ENCODE data around the gene RFX2.

RFX2 gene

DNA sequence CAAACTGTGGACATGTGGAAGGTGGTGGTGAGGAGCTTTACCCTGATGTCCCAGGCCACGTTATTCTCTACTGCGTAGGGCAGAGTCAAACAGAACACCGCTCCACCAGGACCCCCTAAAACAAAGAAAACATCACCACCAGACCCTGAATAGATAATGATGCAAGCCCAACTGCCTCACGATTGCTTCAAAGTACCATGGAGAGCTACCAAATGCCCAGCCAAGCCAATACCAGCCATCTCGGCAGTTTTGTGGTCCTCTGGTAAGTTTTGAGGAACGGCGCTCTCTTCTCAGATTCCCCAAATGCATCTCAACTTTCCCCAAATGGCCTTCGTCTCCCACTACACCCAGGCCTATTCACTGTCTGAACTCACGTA, 138.0 kb downstream of the RFX2 start:
- H3K27ac ChIP-seq: no peak overlapping the region
- TF ChIP-seq, protein P1, sequence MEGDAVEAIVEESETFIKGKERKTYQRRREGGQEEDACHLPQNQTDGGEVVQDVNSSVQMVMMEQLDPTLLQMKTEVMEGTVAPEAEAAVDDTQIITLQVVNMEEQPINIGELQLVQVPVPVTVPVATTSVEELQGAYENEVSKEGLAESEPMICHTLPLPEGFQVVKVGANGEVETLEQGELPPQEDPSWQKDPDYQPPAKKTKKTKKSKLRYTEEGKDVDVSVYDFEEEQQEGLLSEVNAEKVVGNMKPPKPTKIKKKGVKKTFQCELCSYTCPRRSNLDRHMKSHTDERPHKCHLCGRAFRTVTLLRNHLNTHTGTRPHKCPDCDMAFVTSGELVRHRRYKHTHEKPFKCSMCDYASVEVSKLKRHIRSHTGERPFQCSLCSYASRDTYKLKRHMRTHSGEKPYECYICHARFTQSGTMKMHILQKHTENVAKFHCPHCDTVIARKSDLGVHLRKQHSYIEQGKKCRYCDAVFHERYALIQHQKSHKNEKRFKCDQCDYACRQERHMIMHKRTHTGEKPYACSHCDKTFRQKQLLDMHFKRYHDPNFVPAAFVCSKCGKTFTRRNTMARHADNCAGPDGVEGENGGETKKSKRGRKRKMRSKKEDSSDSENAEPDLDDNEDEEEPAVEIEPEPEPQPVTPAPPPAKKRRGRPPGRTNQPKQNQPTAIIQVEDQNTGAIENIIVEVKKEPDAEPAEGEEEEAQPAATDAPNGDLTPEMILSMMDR (IDR thresholded peaks at IDR 0.05): no peak
- peaks cover 44% of the 10 kb centered on the region for H3K36me3 ChIP-seq
- H3K9me3 ChIP-seq: no peaks in the 10 kb centered on the region
- no peak overlapping the region for H3K4me3 ChIP-seq (ENCODE audit: low read depth in 1 of 2, low read length in 1 of 2)
- no peaks in the 10 kb centered on the region for H3K27me3 ChIP-seq
- H3K4me1 ChIP-seq (ENCODE audit: control insufficient read depth in 1 of 2, insufficient read depth in 1 of 2, low read depth in 1 of 2, low read length in 1 of 2): peaks cover 19 to 25% of the 10 kb centered on the region in 2 experiments

DNA sequence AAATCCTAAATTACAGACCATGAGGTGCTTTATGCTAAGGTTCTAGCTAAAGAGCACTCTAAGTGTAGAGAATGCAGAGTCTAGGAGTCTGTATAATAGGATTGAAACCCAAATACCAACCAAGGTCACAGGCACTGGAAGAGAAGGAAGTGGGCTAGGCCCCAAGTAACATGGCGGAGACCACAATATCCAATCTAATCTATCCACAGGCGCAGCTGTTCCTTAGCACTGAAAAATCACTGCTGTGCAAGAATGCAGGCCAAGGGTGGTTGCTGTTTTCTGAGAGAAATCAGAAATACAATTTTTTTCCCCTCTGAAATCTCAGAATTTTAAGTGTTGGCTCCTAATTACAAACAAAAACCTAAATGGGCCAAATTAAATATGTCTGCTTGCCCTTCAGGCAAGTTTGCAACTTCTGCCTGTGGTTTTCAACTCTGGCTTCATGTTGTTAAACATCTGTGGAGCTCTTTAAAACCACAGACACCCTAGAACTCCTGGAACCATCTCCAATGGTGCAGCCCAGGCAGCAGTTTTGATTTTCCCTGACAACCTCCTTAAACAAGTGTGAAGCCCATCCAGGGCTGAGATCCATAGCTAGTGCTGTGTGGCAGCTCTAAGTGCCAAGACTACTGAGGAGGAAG, 138.5 kb downstream of the RFX2 start:
- Histone ChIP-seq H3K4me1 (ENCODE audit: control insufficient read depth in 1 of 2, insufficient read depth in 1 of 2, low read depth in 1 of 2, low read length in 1 of 2) (peaks cover 14 to 20% of the 10 kb centered on the region in 2 experiments), H3K4me3 (ENCODE audit: low read depth in 1 of 2, low read length in 1 of 2) (no peak overlapping the region), H3K36me3 (peaks cover 44% of the 10 kb centered on the region), H3K27me3 (no peaks in the 10 kb centered on the region), H3K27ac (no peak overlapping the region), H3K9me3 (no peaks in the 10 kb centered on the region)
- TF ChIP-seq, protein P1 (IDR thresholded peaks at IDR 0.05): no peak

DNA sequence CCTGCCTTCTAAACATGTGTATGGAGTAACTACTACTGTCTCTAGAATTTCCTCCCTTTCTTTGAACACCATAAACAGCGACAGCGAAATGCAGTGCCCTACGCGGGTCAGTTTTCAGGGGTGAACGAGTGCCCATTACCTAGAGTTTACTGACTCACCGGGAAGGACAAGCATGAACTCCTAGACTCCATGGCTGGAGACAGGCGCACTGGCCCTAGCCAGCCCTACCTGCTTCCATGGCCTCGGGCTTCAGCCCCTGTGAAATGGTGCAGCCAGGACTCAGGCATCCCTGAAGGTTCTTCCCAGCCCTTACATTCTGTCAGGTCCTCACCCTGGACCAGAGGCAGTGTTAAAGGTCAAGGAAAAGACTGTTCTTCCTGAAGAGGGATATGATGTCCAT, 140.8 kb downstream of the RFX2 start:
- Histone ChIP-seq H3K9me3 (no peaks in the 10 kb centered on the region), H3K36me3 (peaks cover 43% of the 10 kb centered on the region), H3K4me3 (ENCODE audit: low read depth in 1 of 2, low read length in 1 of 2) (no peak overlapping the region), H3K4me1 (ENCODE audit: control insufficient read depth in 1 of 2, insufficient read depth in 1 of 2, low read depth in 1 of 2, low read length in 1 of 2) (peaks cover 11 to 14% of the 10 kb centered on the region in 2 experiments), H3K27me3 (no peaks in the 10 kb centered on the region), H3K27ac (peak overlapping the region; percentile 56)
- TF ChIP-seq, protein P1 (IDR thresholded peaks at IDR 0.05): no peak

DNA sequence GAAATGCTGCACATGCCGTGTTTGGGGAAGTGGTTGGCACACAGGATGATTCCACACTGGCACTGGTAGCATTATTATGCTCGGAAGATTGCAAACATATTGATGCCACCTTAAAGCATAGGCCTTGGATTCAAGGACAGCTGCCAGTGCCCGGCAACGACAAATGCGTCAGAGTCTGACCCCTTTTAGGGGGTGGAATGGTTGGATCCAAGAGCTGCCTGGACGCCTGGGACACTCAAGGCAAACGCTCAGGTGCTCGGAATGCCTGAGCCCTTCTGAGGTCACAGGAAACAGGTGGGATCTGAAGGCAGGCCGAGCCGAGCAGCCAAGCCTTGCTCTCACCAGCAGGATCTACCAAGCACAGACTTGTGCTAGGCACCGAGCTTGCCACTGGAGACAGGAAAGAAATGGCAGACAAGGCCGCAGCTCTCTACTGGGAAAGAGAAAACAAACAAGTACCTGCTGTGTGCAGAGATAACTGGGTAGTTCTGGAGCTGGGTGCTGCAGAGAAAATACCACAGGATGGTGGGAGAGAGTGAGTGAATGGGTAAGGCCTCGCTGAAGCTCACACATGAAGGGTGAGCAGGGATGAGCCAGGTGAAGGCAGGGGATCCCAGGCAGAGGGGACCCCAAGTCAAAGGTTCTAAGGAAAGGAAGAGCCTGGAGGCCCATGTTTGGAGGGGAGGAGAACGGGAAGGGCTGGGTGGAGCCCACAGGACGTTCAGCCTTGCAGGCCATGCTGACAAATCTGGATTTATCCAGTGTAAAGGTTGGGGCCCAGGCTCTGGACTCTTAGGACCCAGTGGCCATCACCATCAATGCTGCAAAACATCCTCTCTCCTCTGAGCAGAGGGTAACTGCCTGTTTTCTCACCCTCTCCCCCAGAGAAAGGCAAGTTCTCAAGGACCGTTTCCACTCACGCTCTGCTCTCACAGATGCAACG, 141.6 kb downstream of the RFX2 start:
- H3K4me1 ChIP-seq (ENCODE audit: control insufficient read depth in 1 of 2, insufficient read depth in 1 of 2, low read depth in 1 of 2, low read length in 1 of 2): peaks cover 11 to 14% of the 10 kb centered on the region in 2 experiments
- H3K36me3 ChIP-seq: peaks cover 38% of the 10 kb centered on the region
- H3K4me3 ChIP-seq (ENCODE audit: low read depth in 1 of 2, low read length in 1 of 2): no peak overlapping the region
- TF ChIP-seq, protein P1 (IDR thresholded peaks at IDR 0.05): no peak
- peak overlapping the region; percentile 56 for H3K27ac ChIP-seq
- no peaks in the 10 kb centered on the region for H3K27me3 ChIP-seq
- no peaks in the 10 kb centered on the region for H3K9me3 ChIP-seq

DNA sequence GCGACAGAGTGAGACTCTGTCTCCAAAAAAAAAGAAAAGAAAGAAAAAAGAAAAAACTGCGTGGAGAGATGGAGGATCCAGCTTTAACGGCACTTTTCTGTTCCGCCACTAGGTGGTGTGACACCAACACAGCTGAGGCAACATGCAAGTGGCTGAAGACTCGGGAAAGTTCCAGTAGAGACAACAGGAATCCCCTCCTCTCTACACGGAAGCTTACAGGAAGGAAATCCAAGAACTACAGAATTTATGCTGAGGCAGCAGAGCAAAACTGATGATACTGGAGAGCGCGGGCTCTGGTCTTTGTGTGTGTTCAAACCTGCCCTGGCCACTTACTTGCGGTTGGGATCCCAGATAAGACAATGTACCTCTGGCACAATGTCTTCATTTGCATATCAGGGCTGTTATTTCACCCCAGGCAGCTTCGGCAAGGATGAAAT, 142.3 kb downstream of the RFX2 start:
- H3K4me1 ChIP-seq (ENCODE audit: control insufficient read depth in 1 of 2, insufficient read depth in 1 of 2, low read depth in 1 of 2, low read length in 1 of 2): peaks cover 11 to 14% of the 10 kb centered on the region in 2 experiments

More for the DNA sequence above, 142.3 kb downstream of the RFX2 start:
- TF ChIP-seq, protein P1 (IDR thresholded peaks at IDR 0.05): peak; percentile 56
- Histone ChIP-seq H3K4me3 (ENCODE audit: low read depth in 1 of 2, low read length in 1 of 2) (no peak overlapping the region), H3K9me3 (no peaks in the 10 kb centered on the region), H3K27ac (peak overlapping the region; percentile 56), H3K36me3 (peaks cover 31% of the 10 kb centered on the region), H3K27me3 (no peaks in the 10 kb centered on the region)
